LHCN-M2 (cell line): ENCODE results near the gene RPP25. TPM values are rescaled to one million over a fixed set of nuclear protein-coding genes. Genes with fewer than 3 reads are reported as not detected.
"Not testable (repeated sequence)": the region's sequence is repeated elsewhere in the genome, so short reads cannot be mapped to it uniquely, and the experiment has no call there.

ENCODE experiments used
- DNase-seq: peaks from one replicate; pipeline ENCODE4 v3.0.0-alpha.2; 2012; ENCODE audit warnings: low read depth
- total RNA-seq: library from RNA; depleted of rRNA; stranded (reverse); fragments of >200 nt; gene quantifications from 2 replicates; pipeline ENCODE4 v1.2.3, GENCODE V29; 2014; rRNA removed

The RPP25 gene
- total RNA-seq, 1 experiment from 2014 or later = 9.1 TPM

DNA sequence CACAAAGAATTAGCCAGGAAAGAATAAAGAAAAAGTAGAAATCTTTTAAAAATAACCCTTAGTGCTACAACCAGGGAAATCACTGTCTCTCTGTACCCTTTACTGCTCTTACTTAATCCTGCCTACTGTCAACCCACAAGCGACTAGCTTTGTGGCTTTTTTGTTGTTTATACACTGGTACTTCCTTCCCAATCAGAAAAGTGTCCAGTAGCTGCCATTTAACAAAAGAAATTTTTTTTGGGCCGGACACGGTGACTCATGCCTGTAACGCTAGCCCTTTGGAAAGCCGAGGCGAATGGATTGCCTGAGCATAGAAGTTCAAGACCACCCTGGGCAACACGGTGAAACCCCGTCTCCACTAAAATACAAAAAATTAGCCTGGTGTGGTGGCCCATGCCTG is 36.1 kb downstream of the RPP25 start:
- no peak for DNase-seq

DNA sequence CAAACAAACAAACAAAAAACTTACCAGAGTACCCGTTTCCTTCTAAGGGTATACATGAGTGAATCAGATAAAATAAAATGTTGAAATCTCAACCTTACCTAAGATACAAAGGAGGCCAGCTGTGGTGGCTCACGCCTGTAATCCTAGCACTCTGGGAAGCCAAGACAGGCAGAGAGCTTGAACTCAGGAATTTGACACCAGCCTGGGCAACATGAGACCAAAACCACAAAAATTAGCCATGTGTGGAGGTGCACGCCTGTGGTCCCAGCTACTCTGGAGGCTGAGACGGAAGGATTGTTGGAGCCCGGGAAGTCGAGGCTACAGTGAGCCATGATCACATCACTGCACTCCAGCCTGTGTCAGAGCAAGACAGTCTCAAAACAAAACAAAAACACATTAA is 38.9 kb downstream of the RPP25 start:
- DNase-seq = peak; percentile 64

DNA sequence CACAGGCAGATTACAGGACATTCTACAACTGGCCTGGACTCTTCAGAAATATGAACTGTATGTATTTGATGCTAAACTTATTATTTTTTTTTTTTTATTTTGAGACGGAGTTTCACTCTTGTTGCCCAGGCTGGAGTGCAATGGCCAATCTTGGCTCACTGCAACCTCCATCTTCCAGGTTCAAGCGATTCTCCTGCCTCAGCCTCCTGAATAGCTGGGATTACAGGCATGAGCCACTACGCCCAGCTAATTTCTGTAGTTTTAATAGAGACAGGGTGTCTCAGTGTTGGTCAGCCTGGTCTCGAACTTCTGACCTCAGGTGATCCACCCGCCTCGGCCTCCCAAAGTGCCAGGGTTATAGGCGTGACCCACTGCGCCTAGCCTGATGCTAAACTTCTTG is 42.8 kb downstream of the RPP25 start:
- not testable (repeated sequence) for DNase-seq

DNA sequence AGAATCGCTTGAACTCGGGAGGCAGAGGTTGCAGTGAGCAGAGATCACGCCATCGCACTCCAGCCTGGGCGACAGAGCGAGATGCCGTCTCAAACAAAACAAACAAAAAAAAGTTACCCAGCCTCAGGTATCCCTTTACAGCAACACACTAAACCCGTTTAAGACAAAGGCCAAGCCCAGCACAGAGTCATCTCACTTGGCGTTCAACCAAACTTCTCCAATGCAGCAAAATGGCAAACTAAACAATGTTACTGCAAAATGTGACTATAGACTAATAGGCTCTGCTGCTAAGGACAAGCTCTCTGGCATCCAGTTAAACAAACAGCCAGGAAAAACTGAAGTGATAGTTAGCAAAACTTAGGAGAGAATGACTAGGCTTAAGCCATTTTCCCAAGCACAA is 43.5 kb downstream of the RPP25 start:
- DNase-seq = no peak

DNA sequence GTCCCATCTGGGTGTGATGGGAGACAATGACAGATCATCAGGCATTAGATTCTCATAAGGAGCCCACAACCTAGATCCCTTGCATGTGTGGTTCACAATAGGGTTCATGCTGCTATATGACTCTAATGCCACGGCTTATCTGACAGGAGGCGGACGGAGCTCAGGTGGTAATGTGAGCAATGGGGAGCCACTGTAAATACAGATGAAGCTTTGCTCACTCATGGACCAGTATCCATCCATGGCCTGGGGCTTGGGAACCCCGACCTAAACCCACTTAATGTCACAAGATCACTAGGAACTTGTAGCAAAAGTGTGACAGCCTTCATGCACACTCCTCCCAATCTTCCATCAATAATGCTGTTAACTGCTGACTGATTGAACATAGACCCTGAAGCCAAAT is 47.9 kb downstream of the RPP25 start:
- no peak for DNase-seq

DNA sequence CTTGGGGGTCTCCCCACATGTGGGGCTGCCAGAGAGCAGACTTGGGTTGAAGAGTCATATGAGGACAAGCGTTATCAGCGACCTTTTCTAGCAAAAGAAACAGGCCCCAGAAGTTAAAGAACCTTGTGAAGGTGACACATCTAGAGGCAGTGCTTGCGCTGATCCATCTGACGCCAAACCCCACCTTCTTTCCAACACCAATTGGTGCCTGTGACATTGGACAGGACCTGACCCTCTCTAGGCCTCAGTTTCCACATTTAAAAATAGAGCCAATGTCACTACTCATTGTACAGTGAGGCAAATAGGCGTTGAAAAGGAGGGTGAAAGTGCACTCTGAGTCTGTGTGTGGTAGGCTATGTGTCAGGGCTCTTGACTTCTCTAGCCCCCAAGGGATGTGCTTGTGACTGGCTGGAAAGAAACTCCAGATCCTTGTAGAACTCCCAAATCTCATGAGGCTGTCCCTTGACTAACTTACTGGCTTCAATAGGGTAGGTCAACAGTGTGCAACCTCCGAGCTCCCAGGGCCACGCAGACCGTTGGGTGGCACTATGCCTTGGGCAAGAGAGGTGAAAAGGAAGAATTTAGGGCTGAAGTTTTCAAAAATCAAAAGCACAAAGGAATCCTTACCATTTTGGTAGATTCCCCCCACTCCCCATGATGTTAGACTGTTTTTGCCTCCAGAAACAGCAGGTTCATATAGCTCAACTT is 49.3 kb downstream of the RPP25 start:
- no peak for DNase-seq

DNA sequence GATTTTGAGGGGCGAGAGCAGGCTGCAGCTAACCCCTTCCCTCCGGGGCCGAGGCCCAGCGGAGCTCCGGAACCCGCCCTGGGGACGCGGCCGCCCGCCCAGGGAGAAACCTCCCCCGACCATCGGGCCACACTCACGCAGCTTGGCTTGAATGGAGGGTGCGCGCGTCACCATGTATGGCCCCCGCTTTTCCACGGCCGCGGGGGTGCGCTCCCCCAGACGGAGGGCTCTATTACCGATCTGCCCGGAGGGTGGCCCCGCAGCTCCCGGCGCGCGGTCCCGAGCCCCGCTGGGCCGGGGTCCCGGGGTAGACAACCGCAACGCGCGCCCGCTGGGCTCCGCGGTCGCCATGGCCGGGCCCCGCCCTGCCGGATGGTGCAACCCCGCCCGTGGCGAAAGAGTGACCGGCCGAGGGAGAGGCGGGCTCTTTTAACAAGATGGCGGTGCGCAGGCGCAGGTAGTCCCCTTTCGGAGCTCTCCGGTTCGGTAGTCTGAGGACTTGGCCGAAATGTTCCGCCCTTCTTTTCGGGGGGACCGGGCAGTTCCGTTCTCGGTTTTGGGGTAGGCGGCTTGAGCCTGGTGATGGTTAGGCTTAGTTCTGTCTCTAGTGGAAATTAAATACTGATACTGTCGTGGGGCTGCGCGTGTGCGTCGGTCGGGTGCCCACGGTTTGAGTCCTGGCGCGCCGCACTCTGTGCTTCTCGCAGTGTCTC is 50.0 kb downstream of the RPP25 start, which contains the start of gene FAM219B:
Gene FAM219B, minus strand, starts transcription at position 402 of the 713 bp plus-strand sequence. Its CDS starts 51 bp downstream, at position 351.
- peak; percentile 76 for DNase-seq

DNA sequence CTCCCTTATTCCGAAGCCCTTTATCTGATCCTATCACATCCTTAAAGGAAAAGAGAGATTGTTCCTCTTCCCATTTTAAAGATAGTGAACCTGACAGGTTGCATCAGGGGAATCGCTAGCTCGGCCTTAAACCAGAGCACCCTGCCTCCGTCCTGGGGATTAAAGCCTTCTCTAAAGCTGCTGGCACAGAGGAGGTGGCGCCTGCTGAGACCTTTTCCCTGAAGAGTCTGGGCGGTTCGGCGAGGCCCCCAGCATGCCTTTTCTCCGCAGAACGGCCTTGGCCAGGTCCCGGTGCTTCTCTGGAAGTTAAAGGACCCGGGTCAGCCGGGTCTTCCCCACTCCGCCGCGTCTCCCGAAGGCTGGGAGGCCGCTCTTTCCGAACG is 50.5 kb downstream of the RPP25 start:
- DNase-seq = no peak

Other genes with a start within 250 kb of the RPP25 start
- 0.06 TPM in 1 of 2 replicates, not detected in the other for gene CYP1A1, start 231.2 kb downstream of the RPP25 start, total RNA-seq
- gene CYP1A2, start 207.9 kb downstream of the RPP25 start, total RNA-seq = not detected in 2 replicates
- 22.2 and 28.8 TPM in 2 replicates for gene CSK, start 174.7 kb downstream of the RPP25 start, total RNA-seq
- 0.06 TPM in 1 of 2 replicates, not detected in the other for gene LMAN1L, start 143.9 kb downstream of the RPP25 start, total RNA-seq
- gene CPLX3, start 130.1 kb downstream of the RPP25 start, total RNA-seq = not detected in 2 replicates
- gene ULK3, start 113.6 kb downstream of the RPP25 start, total RNA-seq = 31.5 and 36.4 TPM in 2 replicates
- 29.2 and 40.0 TPM in 2 replicates for gene SCAMP2, start 83.4 kb downstream of the RPP25 start, total RNA-seq
- 110 and 122 TPM in 2 replicates for gene MPI, start 66.7 kb downstream of the RPP25 start, total RNA-seq
- 45.0 and 51.8 TPM in 2 replicates for gene FAM219B, start 49.9 kb downstream of the RPP25 start, total RNA-seq
- 97.5 and 109 TPM in 2 replicates for gene COX5A, start 18.7 kb downstream of the RPP25 start, total RNA-seq
- gene SCAMP5, start 38.8 kb upstream of the RPP25 start, total RNA-seq = 0.51 and 0.98 TPM in 2 replicates
- 21.1 and 22.8 TPM in 2 replicates for gene PPCDC, start 66.8 kb upstream of the RPP25 start, total RNA-seq
- gene C15orf39, start 245.1 kb upstream of the RPP25 start, total RNA-seq = 3.1 and 3.3 TPM in 2 replicates